ENCODE results near the gene PKP2. TPM values are rescaled to one million over a fixed set of nuclear protein-coding genes. Genes with fewer than 3 reads are reported as not detected.

PKP2 gene
- total RNA-seq, 1 donor from 2014 or later: 39.3 TPM

- peak; percentile 96 for DNase-seq (ENCODE audit: low spot score)
Measured at GRCh38 chr12:32755654-32756475, 140.7 kb downstream of the PKP2 start, which contains the start of gene YARS2. Gene YARS2, minus strand, starts transcription at chr12:32755897. Its CDS starts 23 bp downstream, at chr12:32755874.

- DNase-seq (ENCODE audit: low spot score): peak; percentile 75
Measured at GRCh38 chr12:32755051-32755653, 141.4 kb downstream of the PKP2 start.

GRCh38 chr12:32754111-32754510 lies 142.5 kb downstream of the PKP2 start:
- DNase-seq (ENCODE audit: low spot score): no peak

- no peak for DNase-seq (ENCODE audit: low spot score)
Measured at GRCh38 chr12:32753605-32754004, 143.0 kb downstream of the PKP2 start.

DNA sequence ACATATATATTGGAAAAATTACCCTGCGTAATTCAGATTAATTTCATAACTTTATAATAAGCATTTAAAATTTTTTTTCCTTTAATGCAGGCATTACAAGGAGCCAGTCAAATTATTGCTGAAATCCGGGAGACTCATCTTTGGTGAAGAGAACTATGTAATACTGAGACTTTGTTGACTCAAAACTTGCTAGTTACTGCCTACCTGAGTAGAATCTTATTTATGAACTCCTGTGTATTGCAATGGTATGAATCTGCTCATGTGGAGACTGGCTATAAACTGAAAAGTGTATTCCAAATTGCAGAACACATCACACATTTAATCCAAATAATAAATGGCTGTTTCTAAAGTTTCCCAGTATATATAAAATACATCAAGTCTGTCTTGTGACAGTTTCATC lies 153.3 kb downstream of the PKP2 start:
- DNase-seq (ENCODE audit: low spot score): no peak

- no peak for DNase-seq (ENCODE audit: low spot score)
Measured at GRCh38 chr12:32742133-32742532, 154.4 kb downstream of the PKP2 start.

Other genes starting within 250 kb of the PKP2 start
- gene DNM1L, start 217.5 kb downstream of the PKP2 start, total RNA-seq: 52.9 TPM
- gene YARS2, start 140.9 kb downstream of the PKP2 start, total RNA-seq: 15.2 TPM